Dendritic cell treated with granulocyte-macrophage colony-stimulating factor and Interleukin-4, amounts not matched to agents 40 ng/mL and 50 ng/mL, for 4 days (primary cell): Measurements from ENCODE around the gene CCDC82.
"Not testable (repeated sequence)": the region's sequence is repeated elsewhere in the genome, so short reads cannot be mapped to it uniquely, and the experiment has no call there.

Source experiments
- H3K27ac Mint-ChIP-seq: one replicate; pipeline ENCODE4 v1.8.0; 2022; ENCODE audit warnings: mild to moderate bottlenecking, mixed read lengths
- H3K27me3 Mint-ChIP-seq: one replicate; pipeline ENCODE4 v1.8.0; 2022; ENCODE audit warnings: mild to moderate bottlenecking, mixed read lengths
- H3K36me3 Mint-ChIP-seq: one replicate; pipeline ENCODE4 v1.8.0; 2022; ENCODE audit warnings: low read depth, mixed read lengths
- H3K4me1 Mint-ChIP-seq: one replicate; pipeline ENCODE4 v1.8.0; 2022; ENCODE audit warnings: low read depth, mixed read lengths
- H3K4me3 Mint-ChIP-seq: one replicate; pipeline ENCODE4 v1.8.0; 2022; ENCODE audit warnings: mild to moderate bottlenecking, moderate library complexity, mixed read lengths
- H3K9me3 Mint-ChIP-seq: one replicate; pipeline ENCODE4 v1.8.0; 2022; ENCODE audit warnings: mixed read lengths
- intact Hi-C: fragments of 100-400 bp; cut with micrococcal nuclease; formaldehyde crosslinking; loops from one replicate; pipeline ENCODE4 v1.15.0; 2022

The CCDC82 gene

DNA sequence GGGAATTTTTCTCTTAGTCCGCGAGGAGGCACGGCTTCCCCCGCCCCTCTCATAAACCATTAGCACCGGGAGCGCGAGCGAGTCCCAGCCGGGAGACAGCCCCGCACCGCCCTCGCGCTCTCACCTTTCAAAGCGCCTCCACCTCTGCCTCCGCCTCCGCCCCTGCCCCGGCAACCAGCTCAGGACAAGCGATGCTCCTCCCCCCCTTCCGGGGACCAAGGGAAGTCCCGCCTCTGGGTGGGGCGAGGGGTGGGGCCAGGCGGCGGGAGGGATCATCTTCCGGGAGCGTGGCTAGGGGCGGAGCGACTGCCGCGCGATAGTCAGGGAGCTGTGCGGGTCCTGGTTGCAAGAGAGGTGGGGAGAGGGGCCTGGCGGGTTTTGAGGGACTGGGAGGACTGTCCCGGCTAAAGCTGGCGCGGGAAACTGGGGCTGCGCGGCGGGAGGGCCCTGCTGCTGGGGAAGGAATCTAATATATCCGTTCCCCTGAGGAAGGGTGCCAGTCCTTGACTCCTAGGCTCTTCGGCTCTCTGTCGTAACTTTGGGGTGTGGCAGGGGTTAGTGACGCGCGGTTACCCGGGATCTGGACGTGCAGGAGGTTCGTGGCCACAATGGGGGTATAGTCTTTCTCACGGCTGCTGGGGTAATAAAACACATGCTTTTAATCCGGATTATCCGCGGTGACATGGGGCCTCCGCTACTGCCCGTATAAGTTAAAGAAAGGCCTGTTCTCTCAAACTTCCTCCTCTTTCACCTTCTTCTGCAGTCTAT, at the start of gene CCDC82, which contains the start of gene JRKL:
Gene CCDC82 (minus strand): TSS at position 193 of the 768 bp plus-strand sequence. CDS start 5,165 bp downstream, outside the sequence.
Gene JRKL (plus strand): TSS at position 294 of the 768 bp plus-strand sequence. CDS start 637 bp downstream, outside the sequence.
- Mint-ChIP-seq H3K4me3 (peak within 1 kb of the TSS; percentile 90), H3K4me1 (peaks cover 30% of the 10 kb centered on the region), H3K36me3 (peaks cover 38% of the 10 kb centered on the region), H3K27ac (peak within 1 kb of the TSS; percentile 92), H3K9me3 (no peaks in the 10 kb centered on the region), H3K27me3 (no peaks in the 10 kb centered on the region)
- intact Hi-C loops, result loop anchor here (1.0 to 5.0 kb wide), 2 partner anchors 148 to 601 kb away; partner anchors contain the start of gene FAM76B

DNA sequence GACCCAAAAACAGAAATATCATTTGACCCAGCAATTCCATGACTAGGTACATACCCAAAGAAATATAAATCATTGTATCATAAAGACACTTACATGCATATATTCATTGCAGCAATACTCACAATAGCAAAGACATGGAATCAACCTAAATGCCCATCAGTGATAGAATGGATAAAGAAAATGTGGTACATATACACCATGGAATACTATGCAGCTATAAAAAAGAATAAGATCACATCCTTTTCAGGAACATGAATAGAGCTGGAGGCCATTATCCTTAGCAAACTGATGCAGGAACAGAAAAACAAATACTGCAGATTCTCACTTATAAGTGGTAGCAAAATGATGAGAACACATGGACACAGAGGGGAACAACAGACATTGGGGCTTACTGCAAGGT, 42.9 kb upstream of the CCDC82 start:
- H3K27ac Mint-ChIP-seq, H3K27me3 Mint-ChIP-seq, H3K36me3 Mint-ChIP-seq, H3K4me3 Mint-ChIP-seq, H3K4me1 Mint-ChIP-seq, intact Hi-C loops, H3K9me3 Mint-ChIP-seq: not testable (repeated sequence)

DNA sequence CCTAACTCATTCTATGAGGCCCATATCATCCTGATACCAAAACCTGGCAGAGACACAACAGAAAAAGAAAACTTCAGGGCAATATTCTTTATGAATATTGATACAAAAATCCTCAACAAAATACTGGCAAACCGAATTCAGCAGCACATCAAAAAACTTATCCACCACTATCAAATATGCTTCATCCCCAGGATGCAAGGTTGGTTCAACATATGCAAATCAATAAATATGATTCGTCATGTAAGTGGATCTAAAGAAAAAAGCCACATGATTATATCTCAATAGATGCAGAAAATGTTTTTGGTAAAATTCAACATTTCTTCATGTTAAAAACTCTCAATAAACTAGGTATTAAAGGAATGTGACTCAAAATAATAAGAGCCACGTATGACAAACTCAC, 41.0 kb upstream of the CCDC82 start:
- H3K27me3 Mint-ChIP-seq, result peaks cover 4% of the 10 kb centered on the region
- H3K9me3 Mint-ChIP-seq, result no peaks in the 10 kb centered on the region
- no peaks in the 10 kb centered on the region for H3K4me1 Mint-ChIP-seq
- H3K27ac Mint-ChIP-seq, result no peak overlapping the region
- intact Hi-C loops, result no loop called here
- H3K36me3 Mint-ChIP-seq, result no peaks in the 10 kb centered on the region
- no peak overlapping the region for H3K4me3 Mint-ChIP-seq

DNA sequence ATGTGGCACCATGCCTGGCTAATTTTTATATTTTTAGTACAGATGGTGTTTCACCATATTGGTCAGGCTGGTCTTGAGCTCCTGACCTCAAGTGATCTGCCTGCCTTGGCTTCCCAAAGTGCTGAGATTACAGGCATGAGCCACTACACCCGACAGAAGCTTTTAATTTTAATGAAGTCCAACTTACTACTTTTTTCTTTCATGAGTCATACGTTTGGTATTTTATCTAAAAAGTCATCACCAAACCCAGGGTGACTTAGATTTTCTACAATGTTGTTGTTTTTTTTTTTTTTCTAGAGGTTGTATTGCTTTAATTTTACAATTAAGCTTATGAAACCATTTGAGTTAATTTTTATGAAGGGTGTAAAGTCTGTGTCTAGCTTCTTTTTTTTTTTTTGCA, 35.0 kb upstream of the CCDC82 start:
- intact Hi-C loops, result loop anchor here (10.0 kb wide), 1 partner anchor 1350 kb away; no protein-coding TSS in a partner anchor
- no peak overlapping the region for H3K4me3 Mint-ChIP-seq

DNA sequence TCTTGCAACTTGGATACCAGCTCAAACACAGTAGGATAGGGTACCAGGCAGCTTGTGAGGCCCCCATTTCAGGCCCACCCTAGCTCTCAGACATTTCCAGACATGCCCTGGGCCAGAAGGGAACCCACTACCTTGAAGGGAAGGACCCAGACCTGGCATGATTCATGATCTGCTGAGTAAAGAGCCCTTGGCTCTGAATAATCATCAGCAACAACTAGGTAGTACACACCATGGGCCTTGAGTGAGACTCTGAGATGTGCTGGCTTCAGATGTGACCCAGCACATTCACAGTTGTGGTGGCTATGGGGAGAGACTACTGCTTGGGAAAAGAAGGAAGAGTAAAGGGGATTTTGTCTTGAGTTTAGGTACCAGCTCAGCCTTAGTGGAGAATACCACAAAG, 23.7 kb upstream of the CCDC82 start:
- no peaks in the 10 kb centered on the region for H3K27me3 Mint-ChIP-seq
- H3K4me3 Mint-ChIP-seq, result no peak overlapping the region
- no peak overlapping the region for H3K27ac Mint-ChIP-seq
- H3K9me3 Mint-ChIP-seq, result no peaks in the 10 kb centered on the region
- no peaks in the 10 kb centered on the region for H3K36me3 Mint-ChIP-seq
- intact Hi-C loops, result no loop called here
- H3K4me1 Mint-ChIP-seq, result no peaks in the 10 kb centered on the region

More for the DNA sequence above, 35.0 kb upstream of the CCDC82 start:
- Mint-ChIP-seq H3K27me3 (peaks cover 5% of the 10 kb centered on the region), H3K27ac (no peak overlapping the region), H3K4me1 (no peaks in the 10 kb centered on the region), H3K9me3 (no peaks in the 10 kb centered on the region), H3K36me3 (no peaks in the 10 kb centered on the region)

DNA sequence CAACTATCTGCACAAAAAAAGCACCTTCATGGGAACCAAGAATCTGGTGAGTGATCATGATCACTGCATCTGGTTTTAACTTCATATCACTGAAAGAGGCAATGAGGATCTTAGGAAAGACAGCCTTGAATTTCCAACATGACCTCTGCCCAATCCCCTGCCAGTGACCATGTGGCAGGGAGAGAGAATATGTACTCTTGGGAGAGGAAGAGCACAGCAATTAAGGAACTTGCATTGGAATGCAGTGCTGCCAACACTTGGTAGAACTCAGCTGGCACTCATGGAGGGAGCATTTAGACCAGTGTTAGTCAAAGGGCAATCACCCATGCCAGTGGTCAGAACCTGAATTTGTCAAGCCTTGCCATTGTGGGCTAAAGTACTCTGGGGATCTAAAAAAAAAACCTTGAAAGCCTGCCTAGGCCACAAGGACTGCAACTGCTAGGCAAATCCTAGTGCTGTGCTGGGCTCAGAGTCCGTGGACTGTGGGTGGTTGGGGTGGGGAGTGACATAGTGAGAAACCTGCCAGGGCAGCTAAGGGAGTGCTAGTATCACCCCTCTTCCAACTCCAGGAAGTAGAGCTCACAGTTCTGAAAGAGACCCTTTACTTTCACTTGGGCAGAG, 23.2 kb upstream of the CCDC82 start:
- Mint-ChIP-seq H3K9me3 (no peaks in the 10 kb centered on the region), H3K36me3 (no peaks in the 10 kb centered on the region), H3K4me1 (no peaks in the 10 kb centered on the region), H3K27ac (no peak overlapping the region), H3K27me3 (no peaks in the 10 kb centered on the region), H3K4me3 (no peak overlapping the region)
- intact Hi-C loops, result no loop called here

DNA sequence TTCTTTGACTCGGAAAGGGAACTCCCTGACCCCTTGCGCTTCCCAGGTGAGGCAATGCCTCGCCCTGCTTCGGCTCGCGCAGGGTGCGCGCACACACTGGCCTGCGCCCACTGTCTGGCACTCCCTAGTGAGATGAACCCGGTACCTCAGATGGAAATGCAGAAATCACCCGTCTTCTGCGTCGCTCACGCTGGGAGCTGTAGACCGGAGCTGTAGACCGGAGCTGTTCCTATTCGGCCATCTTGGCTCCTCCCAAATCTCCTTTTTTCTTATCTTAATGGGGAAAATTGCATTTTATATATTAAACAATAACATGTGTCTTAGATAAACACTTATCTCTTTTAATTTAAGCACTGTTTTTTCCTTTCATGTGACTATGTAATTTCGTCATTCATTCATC, 21.7 kb upstream of the CCDC82 start:
- H3K27me3 Mint-ChIP-seq, H3K9me3 Mint-ChIP-seq, H3K4me3 Mint-ChIP-seq, H3K36me3 Mint-ChIP-seq, H3K4me1 Mint-ChIP-seq, intact Hi-C loops, H3K27ac Mint-ChIP-seq: not testable (repeated sequence)

DNA sequence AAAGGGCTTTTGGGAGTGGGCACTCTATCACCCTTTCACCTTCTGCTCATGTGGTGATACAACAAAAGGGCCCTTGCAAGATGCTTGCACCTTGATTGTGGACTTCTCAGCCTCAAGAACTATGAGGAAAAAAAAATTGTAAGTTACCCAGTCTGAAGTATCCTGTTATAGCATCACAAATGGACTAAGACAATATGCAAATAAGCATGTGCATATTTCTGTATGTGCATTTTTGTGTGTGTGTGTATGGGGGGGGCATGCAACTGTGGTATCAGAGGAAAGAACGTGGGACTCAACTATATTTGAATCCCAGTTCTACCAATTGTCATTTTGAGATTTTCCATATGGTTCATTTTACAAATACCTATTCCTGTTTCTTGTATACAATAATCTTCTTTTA, 11.0 kb upstream of the CCDC82 start:
- intact Hi-C loops, result no loop called here

DNA sequence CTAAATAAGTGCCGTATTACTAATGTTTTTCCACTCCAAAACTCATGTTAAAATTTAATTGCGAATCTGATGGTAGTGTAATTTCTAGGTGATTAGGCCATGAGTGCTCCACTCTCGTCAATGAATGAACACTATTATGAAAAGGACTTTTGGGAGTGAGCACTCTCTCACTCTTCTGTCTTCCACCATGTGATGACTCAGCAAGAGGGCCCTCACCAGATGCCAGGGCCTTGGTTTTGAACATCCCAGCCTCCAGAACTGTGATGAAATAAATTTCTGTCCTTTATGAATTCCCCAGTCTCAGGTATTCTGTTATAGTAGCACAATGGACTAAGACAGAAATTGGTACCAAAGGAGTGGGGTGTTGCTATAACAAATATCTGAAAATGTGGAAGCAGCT, 8.2 kb upstream of the CCDC82 start:
- no peaks in the 10 kb centered on the region for H3K9me3 Mint-ChIP-seq

More for the DNA sequence above, 11.0 kb upstream of the CCDC82 start:
- Mint-ChIP-seq H3K27ac (no peak overlapping the region), H3K4me3 (no peak overlapping the region), H3K9me3 (no peaks in the 10 kb centered on the region), H3K27me3 (no peaks in the 10 kb centered on the region), H3K36me3 (no peaks in the 10 kb centered on the region), H3K4me1 (no peaks in the 10 kb centered on the region)

DNA sequence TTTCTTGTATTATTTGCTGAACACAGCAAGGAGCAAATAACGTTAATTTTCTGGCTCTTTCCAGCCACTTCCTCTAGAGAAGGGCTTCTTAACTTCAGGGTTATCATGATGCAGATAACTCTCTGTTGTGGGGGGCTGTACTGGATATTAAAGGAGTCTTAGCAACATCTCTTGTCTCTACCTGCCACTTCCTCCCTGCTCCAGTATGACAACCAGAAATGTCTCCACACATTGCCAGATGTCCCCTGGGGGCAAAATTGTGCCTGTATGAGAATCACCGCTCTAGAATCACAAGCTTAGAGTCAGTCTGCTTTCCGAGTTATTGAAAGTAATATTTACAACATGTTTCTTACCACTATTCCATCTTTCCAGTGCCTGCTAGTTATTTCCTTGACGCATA, 6.9 kb upstream of the CCDC82 start:
- H3K4me1 Mint-ChIP-seq, result peaks cover 3% of the 10 kb centered on the region
- H3K27me3 Mint-ChIP-seq, result no peaks in the 10 kb centered on the region
- intact Hi-C loops, result no loop called here

More for the DNA sequence above, 8.2 kb upstream of the CCDC82 start:
- no peaks in the 10 kb centered on the region for H3K27me3 Mint-ChIP-seq
- no peaks in the 10 kb centered on the region for H3K4me1 Mint-ChIP-seq
- no peaks in the 10 kb centered on the region for H3K36me3 Mint-ChIP-seq
- no peak overlapping the region for H3K4me3 Mint-ChIP-seq
- intact Hi-C loops, result no loop called here
- no peak overlapping the region for H3K27ac Mint-ChIP-seq

DNA sequence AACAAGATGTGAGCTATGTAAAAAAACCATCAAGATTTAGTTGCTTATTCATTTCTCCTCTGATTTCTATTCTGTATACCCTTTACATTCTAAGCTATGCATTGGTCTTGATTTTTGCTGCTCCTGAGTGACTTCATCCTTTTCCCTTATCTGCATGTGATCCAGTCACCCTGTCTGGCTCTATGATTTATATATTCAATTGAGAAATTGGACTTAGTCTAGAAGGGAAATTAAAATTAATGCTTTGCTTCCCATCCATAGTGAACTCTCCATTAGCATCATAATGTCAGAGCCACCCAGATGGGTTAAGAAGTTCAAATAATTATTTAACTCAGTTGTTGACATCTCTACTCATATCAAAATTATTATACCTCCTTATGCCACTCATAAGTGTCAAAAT, 5.1 kb upstream of the CCDC82 start:
- Mint-ChIP-seq H3K4me1 (peaks cover 15% of the 10 kb centered on the region), H3K9me3 (no peaks in the 10 kb centered on the region), H3K27ac (no peak overlapping the region), H3K27me3 (no peaks in the 10 kb centered on the region), H3K36me3 (peaks cover 19% of the 10 kb centered on the region), H3K4me3 (no peak overlapping the region)
- intact Hi-C loops, result loop anchor here (1.0 to 5.0 kb wide), 2 partner anchors 152 to 558 kb away; no protein-coding TSS in a partner anchor

More for the DNA sequence above, 6.9 kb upstream of the CCDC82 start:
- Mint-ChIP-seq H3K9me3 (no peaks in the 10 kb centered on the region), H3K4me3 (no peak overlapping the region), H3K27ac (no peak overlapping the region), H3K36me3 (peaks cover under 1% of the 10 kb centered on the region)

DNA sequence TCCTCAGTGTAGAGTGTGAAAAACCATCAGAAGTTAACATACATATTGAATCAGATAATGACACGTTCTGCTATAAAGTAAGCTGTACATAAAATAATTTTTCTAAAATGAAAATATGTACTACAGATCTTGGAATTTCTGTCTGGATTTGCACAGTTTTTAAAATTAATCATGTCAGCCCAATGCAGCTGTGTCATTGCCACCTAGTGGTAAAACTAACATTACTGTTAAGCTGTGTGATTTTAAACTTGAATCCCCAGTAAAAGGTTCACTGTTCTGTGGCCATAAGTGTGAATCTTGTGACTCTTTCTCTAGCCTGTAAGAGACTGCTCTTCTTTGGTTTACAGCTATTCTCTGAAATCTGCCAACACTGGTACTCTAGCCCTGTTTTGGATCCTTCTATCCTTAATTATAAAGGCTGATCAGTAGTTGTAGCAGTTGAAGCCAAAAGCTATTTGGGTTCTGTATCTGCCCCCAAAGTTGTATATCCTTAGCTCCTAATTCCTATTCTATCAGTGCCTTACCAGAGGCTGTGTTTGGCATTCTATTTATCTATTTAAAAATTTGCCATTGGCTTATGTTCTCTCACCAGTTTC, 4.1 kb upstream of the CCDC82 start:
- Mint-ChIP-seq H3K4me1 (peaks cover 20% of the 10 kb centered on the region), H3K4me3 (no peak overlapping the region), H3K27ac (no peak overlapping the region), H3K27me3 (no peaks in the 10 kb centered on the region), H3K36me3 (peaks cover 27% of the 10 kb centered on the region), H3K9me3 (no peaks in the 10 kb centered on the region)
- intact Hi-C loops, result loop anchor here (1.0 to 5.0 kb wide), 2 partner anchors 152 to 558 kb away; no protein-coding TSS in a partner anchor

DNA sequence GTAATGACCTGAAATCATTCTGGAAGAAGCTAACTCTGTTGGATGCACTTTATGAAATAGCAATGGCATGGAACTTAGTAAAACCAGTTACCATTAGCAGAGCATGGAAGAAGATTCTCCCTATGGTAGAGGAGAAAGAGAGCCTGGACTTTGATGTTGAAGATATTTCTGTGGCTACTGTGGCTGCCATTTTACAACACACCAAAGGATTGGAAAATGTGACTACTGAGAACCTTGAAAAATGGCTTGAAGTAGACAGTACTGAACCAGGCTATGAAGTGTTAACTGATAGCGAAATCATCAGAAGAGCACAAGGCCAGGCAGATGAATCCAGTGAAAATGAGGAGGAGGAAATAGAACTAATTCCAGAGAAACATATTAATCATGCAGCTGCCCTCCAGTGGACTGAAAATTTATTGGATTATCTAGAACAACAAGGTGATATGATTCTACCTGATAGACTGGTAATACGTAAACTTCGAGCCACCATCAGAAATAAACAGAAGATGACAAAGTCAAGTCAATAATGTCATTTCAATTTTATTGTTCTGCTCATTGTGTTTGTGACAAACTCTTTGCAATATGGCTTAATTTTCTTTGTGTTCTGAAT, 2.1 kb upstream of the CCDC82 start:
- Mint-ChIP-seq H3K36me3 (peaks cover 33% of the 10 kb centered on the region), H3K27me3 (no peaks in the 10 kb centered on the region), H3K4me1 (peaks cover 30% of the 10 kb centered on the region), H3K9me3 (no peaks in the 10 kb centered on the region), H3K27ac (no peak overlapping the region), H3K4me3 (no peak overlapping the region)
- intact Hi-C loops, result loop anchor here (5.0 kb wide), 1 partner anchor 150 kb away; no protein-coding TSS in a partner anchor

DNA sequence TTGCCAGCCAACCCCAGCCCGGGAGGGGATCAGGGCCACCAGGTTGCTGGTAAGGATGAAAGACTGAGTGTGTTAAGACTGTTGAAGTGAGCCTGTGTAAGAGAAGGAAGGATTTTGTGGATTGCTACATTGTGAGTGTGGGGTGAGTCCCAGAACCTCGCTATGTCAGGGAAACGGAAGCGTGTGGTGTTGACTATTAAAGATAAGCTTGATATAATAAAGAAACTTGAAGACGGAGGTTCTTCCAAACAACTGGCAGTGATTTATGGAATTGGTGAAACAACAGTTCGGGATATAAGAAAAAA, 728 bp upstream of the CCDC82 start:
- H3K27me3 Mint-ChIP-seq, result no peaks in the 10 kb centered on the region
- intact Hi-C loops, result loop anchor here (1.0 to 5.0 kb wide), 2 partner anchors 148 to 601 kb away; partner anchors contain the start of gene FAM76B
- peak overlapping the region; percentile 90 for H3K4me3 Mint-ChIP-seq
- H3K36me3 Mint-ChIP-seq, result peaks cover 33% of the 10 kb centered on the region
- no peaks in the 10 kb centered on the region for H3K9me3 Mint-ChIP-seq
- H3K27ac Mint-ChIP-seq, result peak overlapping the region; percentile 92
- peaks cover 30% of the 10 kb centered on the region for H3K4me1 Mint-ChIP-seq
